ENCODE data around the gene THOC1. TPM values are rescaled to one million over a fixed set of nuclear protein-coding genes. Genes with fewer than 3 reads are reported as not detected.
A peak's percentile ranks its signal among the peaks of the same experiment; 100 is the strongest.

Gene THOC1
- total and polyA plus RNA-seq, 12 donors = 7.7 to 64.3 (median 10.0) TPM

GRCh38 chr18:183769-184168, 84.1 kb downstream of the THOC1 start:
- H3K36me3 ChIP-seq = peaks cover 0 to 74% (median 17%) of the 10 kb centered on the region in 9 donors
- H3K27ac ChIP-seq = no peak overlapping the region
- H3K4me1 ChIP-seq = peaks cover 0 to 16% (median 9%) of the 10 kb centered on the region in 9 donors
- no peak overlapping the region for H3K4me3 ChIP-seq
- no peak for TF ChIP-seq CTCF (IDR thresholded peaks at IDR 0.05)
- no peak for DNase-seq
- 79 to 84% methylated on average over 1 of the region's 1 CpG for WGBS, 2 donors
- ATAC-seq = peak in 1 of 8 donors; percentile 54
- intact Hi-C loops (cut with DNase I) = no loop called here
- no peaks in the 10 kb centered on the region for H3K27me3 ChIP-seq
- H3K9me3 ChIP-seq = no peaks in the 10 kb centered on the region

- no peak for ATAC-seq
- intact Hi-C loops (cut with DNase I) = no loop called here
- H3K4me1 ChIP-seq = peaks cover 0 to 22% (median 15%) of the 10 kb centered on the region in 9 donors
- no peak for DNase-seq
- TF ChIP-seq CTCF (IDR thresholded peaks at IDR 0.05) = no peak
- no peaks in the 10 kb centered on the region for H3K9me3 ChIP-seq
- H3K4me3 ChIP-seq = no peak overlapping the region
- peaks cover 0 to 69% (median 17%) of the 10 kb centered on the region in 9 donors for H3K36me3 ChIP-seq
- H3K27me3 ChIP-seq = no peaks in the 10 kb centered on the region
- H3K27ac ChIP-seq = no peak overlapping the region
These were observed 86.1 kb downstream of the THOC1 start for GRCh38 chr18:181711-182110.

GRCh38 chr18:179499-179898, 88.3 kb downstream of the THOC1 start:
- no peaks in the 10 kb centered on the region for H3K9me3 ChIP-seq
- TF ChIP-seq CTCF (IDR thresholded peaks at IDR 0.05) = no peak
- H3K4me1 ChIP-seq = peaks cover 0 to 21% (median 15%) of the 10 kb centered on the region in 9 donors
- intact Hi-C loops (cut with DNase I) = no loop called here
- H3K27ac ChIP-seq = no peak overlapping the region
- WGBS, 2 donors = 90 to 95% methylated on average over 5 of the region's 5 CpGs
- no peak overlapping the region for H3K4me3 ChIP-seq
- H3K27me3 ChIP-seq = no peaks in the 10 kb centered on the region
- peaks cover 0 to 56% (median 13%) of the 10 kb centered on the region in 9 donors for H3K36me3 ChIP-seq
- DNase-seq = no peak
- ATAC-seq = no peak

GRCh38 chr18:172361-172760, 95.5 kb downstream of the THOC1 start:
- ATAC-seq (no peak), DNase-seq (no peak)
- TF ChIP-seq CTCF (IDR thresholded peaks at IDR 0.05) = no peak
- H3K4me1 ChIP-seq = peaks cover 0 to 7% (median 0%) of the 10 kb centered on the region in 9 donors
- H3K27ac ChIP-seq = no peak overlapping the region
- WGBS, 2 donors = 89 to 92% methylated on average over 5 of the region's 5 CpGs
- no peaks in the 10 kb centered on the region for H3K27me3 ChIP-seq
- no peaks in the 10 kb centered on the region for H3K9me3 ChIP-seq
- H3K4me3 ChIP-seq = no peak overlapping the region
- H3K36me3 ChIP-seq = peaks cover 0 to 79% (median 27%) of the 10 kb centered on the region in 9 donors
- intact Hi-C loops (cut with DNase I) = no loop called here

Other genes with a start within 250 kb of the THOC1 start
- not detected for gene TUBB8B, start 218.4 kb downstream of the THOC1 start, total RNA-seq
- under 1 TPM in 1 of 2 donors, not detected in 1; 0.03 TPM for gene TUBB8B, start 218.4 kb downstream of the THOC1 start, polyA plus RNA-seq
- gene USP14, start 109.5 kb downstream of the THOC1 start, total RNA-seq = 10 to 100 TPM; 45.5 to 53.3 (median 49.9) TPM
- 10 to 100 TPM; 15.3 to 26.2 TPM for gene USP14, start 109.5 kb downstream of the THOC1 start, polyA plus RNA-seq
- gene COLEC12, start 232.7 kb upstream of the THOC1 start, total RNA-seq = 10 to 100 TPM in 2 of 10 donors, 1 to 10 TPM in 8; 5.3 to 15.4 (median 6.9) TPM
- 1 to 10 TPM; 2.8 to 3.1 TPM for gene COLEC12, start 232.7 kb upstream of the THOC1 start, polyA plus RNA-seq